ENCODE measurements around the gene PROSER2. TPM values are rescaled to one million over a fixed set of nuclear protein-coding genes. Genes with fewer than 3 reads are reported as not detected.

The PROSER2 gene
- total and polyA plus RNA-seq, 2 of the 13 experiments (the other 11 are each of a cell fraction or from before 2014, with no cell fraction given), result 6.9 to 7.7 TPM

GRCh38 chr10:11876805-11877590 is 53.8 kb downstream of the PROSER2 start:
- FAIRE-seq, result no peak
- Histone ChIP-seq H3K27me3 (ENCODE audit: control insufficient read depth in 1 of 2, insufficient read depth in 2 of 2, low read length in 2 of 2) (no peaks in the 10 kb centered on the region), H2AFZ (ENCODE audit: low read length) (no peak overlapping the region), H3K4me3 (replicated peaks in 1 of 3; ENCODE audit: insufficient read depth in 1 of 3, low read depth in 2 of 3, low read length in 3 of 3) (no peak overlapping the region), H3K4me1 (ENCODE audit: insufficient read depth, low read length) (peaks cover 89% of the 10 kb centered on the region), H4K20me1 (ENCODE audit: insufficient read depth, low read length) (no peaks in the 10 kb centered on the region), H3K36me3 (replicated peaks in 1 of 2; ENCODE audit: control insufficient read depth in 1 of 2, insufficient read depth in 2 of 2, low read length in 2 of 2) (no peaks in the 10 kb centered on the region), H3K9me3 (ENCODE audit: low read length) (no peaks in the 10 kb centered on the region), H3K79me2 (ENCODE audit: insufficient read depth, low read length) (no peaks in the 10 kb centered on the region), H3K9ac (ENCODE audit: insufficient read depth, low read depth, low read length) (no peak overlapping the region), H3K27ac (ENCODE audit: extremely low read length, insufficient read depth, low read length) (peak overlapping the region; percentile 31), H3K4me2 (ENCODE audit: low read depth, low read length) (no peak overlapping the region)
- ChIA-PET CTCF (ENCODE audit: low intra/inter-chr PET ratio, low total read pairs) (no interaction called here), POLR2A (interaction anchor here (2.1 kb wide), 1 partner anchor 21 kb away, joined by 9 read pairs; no protein-coding TSS in a partner anchor)
- in situ Hi-C loops (cut with HindIII; ENCODE audit: extremely low pct_ligation_motif_present, low pct_unique_long_range_greater_than_20kb), result no loop called here
- BruUV-seq (replicated peaks), result no TSS peak
- intact Hi-C loops (cut with micrococcal nuclease; ENCODE audit: unreplicated experiment), result no loop called here
- no peak for ATAC-seq
- no peak for DNase-seq (ENCODE audit: low spot score)
- WGBS (ENCODE audit: low lambda C conversion rate), result 91% methylated on average over 19 of the region's 19 CpGs
- TF ChIP-seq ZBTB38 (CRISPR knock-in tag; IDR thresholded peaks at IDR 0.05) (0 out of 2 replicates have a peak, but pooled peaks have one; percentile 41), FOXM1 (CRISPR knock-in tag; IDR thresholded peaks at IDR 0.05) (no peak), ARNTL (CRISPR knock-in tag; IDR thresholded peaks at IDR 0.05) (no peak), ZNF839 (CRISPR knock-in tag; IDR thresholded peaks at IDR 0.05; ENCODE audit: borderline replicate concordance) (no peak), IRF9 (CRISPR knock-in tag; IDR thresholded peaks at IDR 0.05; ENCODE audit: borderline replicate concordance) (0 out of 2 replicates have a peak, but pooled peaks have one; percentile 51), ZNF512B (CRISPR knock-in tag; IDR thresholded peaks at IDR 0.05; ENCODE audit: borderline replicate concordance) (0 out of 2 replicates have a peak, but pooled peaks have one; percentile 28), UBTF (CRISPR knock-in tag; IDR thresholded peaks at IDR 0.05) (no peak), TFAP4 (IDR thresholded peaks at IDR 0.05; ENCODE audit: borderline replicate concordance, low read depth) (no peak), IRF1 (CRISPR knock-in tag; IDR thresholded peaks at IDR 0.05; ENCODE audit: low read depth) (no peak), NFRKB (IDR thresholded peaks at IDR 0.05) (no peak), RFXAP (CRISPR knock-in tag; IDR thresholded peaks at IDR 0.05; ENCODE audit: borderline replicate concordance) (no peak)

Data from HepG2 (cell line).